IPS-18c (cell line): ENCODE data around the gene MARK4.
"Not testable (repeated sequence)": the region's sequence is repeated elsewhere in the genome, so short reads cannot be mapped to it uniquely, and the experiment has no call there.

Source experiments
- H3K4me3 ChIP-seq: 2 replicates; pipeline ENCODE4 v1.7.0; 2013; ENCODE audit warnings: low read depth, mild to moderate bottlenecking, low read length, moderate library complexity; ENCODE audit not compliant: insufficient read depth
- H3K9me3 ChIP-seq: one replicate; pipeline ENCODE4 v1.6.1; 2013; ENCODE audit warnings: mild to moderate bottlenecking, low read length, moderate library complexity; ENCODE audit not compliant: control insufficient read depth, insufficient read depth

The MARK4 gene

GRCh38 chr19:45293682-45294081 is 42.6 kb downstream of the MARK4 start:
- Histone ChIP-seq H3K4me3 (no peak overlapping the region), H3K9me3 (no peaks in the 10 kb centered on the region)

DNA sequence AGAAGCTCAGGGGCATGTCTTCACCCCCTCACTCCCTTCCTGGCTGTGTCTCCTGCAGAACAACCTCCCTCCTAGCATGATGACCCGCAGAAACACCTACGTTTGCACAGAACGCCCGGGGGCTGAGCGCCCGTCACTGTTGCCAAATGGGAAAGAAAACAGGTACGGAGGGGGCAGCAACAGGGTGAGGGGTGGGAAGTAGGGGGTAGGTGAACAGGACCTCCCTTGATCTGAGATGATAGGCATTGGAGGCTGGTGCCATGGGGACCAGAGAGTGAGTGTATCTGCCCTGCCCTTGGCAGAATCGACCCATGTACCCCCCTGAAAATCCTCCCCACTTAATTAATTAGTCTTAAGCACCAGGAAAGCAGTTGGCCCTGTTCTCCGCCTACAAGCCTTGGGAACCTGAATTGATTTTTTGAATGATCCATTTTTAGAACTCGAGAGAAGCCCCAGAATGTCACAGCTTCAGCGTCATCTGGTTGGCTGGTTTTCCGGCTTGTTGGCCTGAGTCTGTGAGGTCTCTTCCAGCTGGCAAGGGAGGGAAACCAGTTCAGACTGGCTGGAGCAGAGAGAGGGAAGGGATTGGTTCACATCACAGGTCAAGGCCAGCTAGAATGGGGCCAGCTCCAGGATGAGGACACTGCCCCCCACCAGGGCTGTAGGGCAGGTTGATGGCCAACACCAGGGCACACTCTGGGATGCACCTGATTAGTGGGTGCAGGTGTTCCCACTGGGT is 43.4 kb downstream of the MARK4 start:
- no peaks in the 10 kb centered on the region for H3K9me3 ChIP-seq
- no peak overlapping the region for H3K4me3 ChIP-seq

DNA sequence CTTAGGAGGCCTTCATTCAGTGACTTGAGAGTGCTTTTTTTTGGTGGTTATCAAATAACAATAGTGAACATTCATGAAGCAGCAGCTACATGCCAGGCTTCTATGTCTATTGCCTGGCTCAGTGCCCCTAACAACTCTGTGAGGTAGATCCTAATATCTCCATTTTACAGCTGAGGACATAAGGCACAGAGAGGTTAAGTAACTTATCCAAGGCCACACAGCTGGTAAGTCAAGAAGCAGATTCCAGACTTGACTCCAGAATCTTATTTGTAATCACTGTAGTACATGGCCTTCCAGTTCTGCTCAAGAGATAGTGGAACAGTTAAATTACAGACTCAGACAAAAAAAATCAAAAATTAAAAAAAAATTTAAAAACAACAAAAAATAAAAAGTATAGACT is 44.8 kb downstream of the MARK4 start:
- no peaks in the 10 kb centered on the region for H3K9me3 ChIP-seq
- H3K4me3 ChIP-seq = no peak overlapping the region

DNA sequence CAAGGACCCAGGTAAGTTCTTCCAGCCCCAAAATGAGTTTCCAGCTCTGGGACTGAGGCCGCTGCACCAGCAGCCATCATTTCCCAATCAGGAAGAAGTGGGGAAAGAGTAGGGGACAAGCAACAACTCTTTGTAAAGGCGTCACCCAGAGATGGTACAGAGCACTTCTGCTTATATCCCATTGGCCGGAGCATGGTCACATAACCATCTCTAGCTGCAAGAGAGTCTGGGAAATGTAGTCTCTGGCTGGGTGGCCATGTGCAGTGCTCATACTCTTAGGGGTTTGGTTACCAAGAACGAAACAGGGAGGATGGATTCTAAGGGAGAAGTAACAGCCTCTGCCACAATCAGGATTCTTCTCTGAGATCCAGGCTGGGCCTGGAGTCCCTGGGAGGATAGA is 45.3 kb downstream of the MARK4 start:
- H3K9me3 ChIP-seq = no peaks in the 10 kb centered on the region
- no peak overlapping the region for H3K4me3 ChIP-seq

DNA sequence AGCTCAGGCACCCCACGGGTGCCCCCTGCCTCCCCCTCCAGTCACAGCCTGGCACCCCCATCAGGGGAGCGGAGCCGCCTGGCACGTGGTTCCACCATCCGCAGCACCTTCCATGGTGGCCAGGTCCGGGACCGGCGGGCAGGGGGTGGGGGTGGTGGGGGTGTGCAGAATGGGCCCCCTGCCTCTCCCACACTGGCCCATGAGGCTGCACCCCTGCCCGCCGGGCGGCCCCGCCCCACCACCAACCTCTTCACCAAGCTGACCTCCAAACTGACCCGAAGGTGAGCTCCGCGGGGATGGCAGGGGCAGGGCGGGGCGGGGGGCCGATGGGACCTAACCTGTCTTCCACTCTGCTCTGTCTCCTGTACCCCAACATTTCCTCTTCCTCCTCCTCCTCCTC is 46.6 kb downstream of the MARK4 start:
- Histone ChIP-seq H3K9me3 (no peaks in the 10 kb centered on the region), H3K4me3 (no peak overlapping the region)

DNA sequence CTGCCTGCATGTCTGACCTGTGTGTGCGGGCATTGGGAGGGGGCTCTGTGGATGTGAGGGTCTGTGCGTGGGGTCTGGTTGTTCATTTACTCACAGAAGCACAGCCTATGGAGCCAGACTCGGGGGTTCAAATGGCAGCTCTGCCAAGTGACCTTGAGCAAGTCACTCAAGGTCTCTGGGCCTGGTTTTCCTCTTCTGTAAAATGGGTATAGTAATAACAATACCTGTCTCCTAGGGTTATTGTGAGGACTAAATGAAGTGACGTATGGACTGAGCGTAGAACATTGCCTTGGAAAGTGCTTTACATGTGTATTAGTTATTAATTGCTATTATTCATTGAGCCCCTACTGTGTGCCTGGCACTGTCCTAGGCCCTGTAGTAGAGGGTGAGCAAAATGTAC is 47.2 kb downstream of the MARK4 start:
- H3K4me3 ChIP-seq = no peak overlapping the region
- H3K9me3 ChIP-seq = no peaks in the 10 kb centered on the region

- Histone ChIP-seq H3K9me3 (no peaks in the 10 kb centered on the region), H3K4me3 (no peak overlapping the region)
These were observed 48.6 kb downstream of the MARK4 start for GRCh38 chr19:45299719-45300118.

DNA sequence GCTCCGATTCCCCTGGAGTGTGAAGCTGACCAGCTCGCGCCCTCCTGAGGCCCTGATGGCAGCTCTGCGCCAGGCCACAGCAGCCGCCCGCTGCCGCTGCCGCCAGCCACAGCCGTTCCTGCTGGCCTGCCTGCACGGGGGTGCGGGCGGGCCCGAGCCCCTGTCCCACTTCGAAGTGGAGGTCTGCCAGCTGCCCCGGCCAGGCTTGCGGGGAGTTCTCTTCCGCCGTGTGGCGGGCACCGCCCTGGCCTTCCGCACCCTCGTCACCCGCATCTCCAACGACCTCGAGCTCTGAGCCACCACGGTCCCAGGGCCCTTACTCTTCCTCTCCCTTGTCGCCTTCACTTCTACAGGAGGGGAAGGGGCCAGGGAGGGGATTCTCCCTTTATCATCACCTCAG is 51.3 kb downstream of the MARK4 start:
- H3K9me3 ChIP-seq = no peaks in the 10 kb centered on the region

DNA sequence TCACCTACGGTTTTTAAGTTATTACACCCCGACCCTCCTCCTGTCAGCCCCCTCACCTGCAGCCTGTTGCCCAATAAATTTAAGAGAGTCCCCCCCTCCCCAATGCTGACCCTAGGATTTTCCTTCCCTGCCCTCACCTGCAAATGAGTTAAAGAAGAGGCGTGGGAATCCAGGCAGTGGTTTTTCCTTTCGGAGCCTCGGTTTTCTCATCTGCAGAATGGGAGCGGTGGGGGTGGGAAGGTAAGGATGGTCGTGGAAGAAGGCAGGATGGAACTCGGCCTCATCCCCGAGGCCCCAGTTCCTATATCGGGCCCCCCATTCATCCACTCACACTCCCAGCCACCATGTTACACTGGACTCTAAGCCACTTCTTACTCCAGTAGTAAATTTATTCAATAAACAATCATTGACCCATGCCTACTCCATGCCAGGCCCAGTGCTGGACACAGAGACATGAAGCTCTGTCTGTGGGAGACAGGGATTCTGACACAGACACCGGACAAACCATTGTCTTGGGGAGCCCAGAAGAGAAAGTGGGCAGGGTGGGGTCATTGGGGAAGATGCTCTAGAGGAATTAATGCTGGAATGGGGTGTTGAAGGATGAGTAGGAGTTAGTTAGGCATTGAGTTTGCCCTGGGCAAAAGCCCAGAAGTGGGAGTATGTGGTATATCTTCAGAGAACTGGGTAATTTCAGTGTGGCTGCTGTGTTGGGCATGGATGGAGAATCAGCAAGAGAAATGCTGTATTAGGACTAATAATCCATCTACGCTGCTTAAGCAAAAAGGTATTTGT is 52.4 kb downstream of the MARK4 start:
- H3K4me3 ChIP-seq = no peak overlapping the region

More for the DNA sequence above, 51.3 kb downstream of the MARK4 start:
- no peak overlapping the region for H3K4me3 ChIP-seq

DNA sequence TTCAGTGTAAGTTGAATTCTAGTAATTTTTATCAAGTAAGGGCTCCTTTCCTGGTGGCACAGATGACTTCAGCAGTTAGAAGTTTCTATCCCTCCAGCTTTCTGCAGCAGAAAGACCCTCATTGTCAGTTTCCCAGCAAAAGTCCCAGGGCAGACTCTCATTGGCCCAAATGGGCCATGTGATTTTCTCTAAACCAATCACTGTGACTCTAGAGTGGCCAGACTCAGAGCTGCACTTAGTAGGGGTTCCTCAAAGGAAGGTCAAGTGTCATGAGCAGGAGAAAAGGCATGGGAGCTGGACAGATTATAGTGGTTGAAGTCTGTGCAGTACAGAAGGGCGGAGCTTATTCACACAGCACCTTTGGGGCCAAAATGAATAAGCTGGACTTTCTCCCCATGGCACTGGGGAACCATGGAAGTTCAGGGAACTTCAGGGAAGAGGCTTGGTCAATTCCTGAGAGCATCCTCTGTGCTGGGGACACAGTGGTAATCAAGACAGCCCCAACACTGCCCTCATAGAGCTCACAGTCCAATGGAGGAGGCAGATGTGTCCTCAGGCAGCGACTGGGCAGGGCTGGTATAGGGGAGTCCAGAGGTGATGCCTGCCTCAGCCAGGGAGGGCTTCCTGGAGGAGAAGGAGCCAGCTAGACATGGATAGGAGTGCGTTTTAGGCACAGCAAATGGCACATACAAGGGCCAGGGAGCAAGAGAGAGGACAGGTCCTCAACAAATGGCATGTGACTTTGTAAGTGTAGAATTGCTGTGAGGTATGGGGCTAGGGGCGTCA is 53.3 kb downstream of the MARK4 start:
- H3K9me3 ChIP-seq = peaks cover 3% of the 10 kb centered on the region
- no peak overlapping the region for H3K4me3 ChIP-seq

More for the DNA sequence above, 52.4 kb downstream of the MARK4 start:
- peaks cover 3% of the 10 kb centered on the region for H3K9me3 ChIP-seq

GRCh38 chr19:45305007-45305406 is 53.9 kb downstream of the MARK4 start:
- H3K9me3 ChIP-seq = peaks cover 3% of the 10 kb centered on the region
- H3K4me3 ChIP-seq = no peak overlapping the region

- peaks cover 3% of the 10 kb centered on the region for H3K9me3 ChIP-seq
- no peak overlapping the region for H3K4me3 ChIP-seq
These were observed 54.4 kb downstream of the MARK4 start for GRCh38 chr19:45305421-45305820.

- Histone ChIP-seq H3K4me3 (no peak overlapping the region), H3K9me3 (peaks cover 3% of the 10 kb centered on the region)
These were observed 55.0 kb downstream of the MARK4 start for GRCh38 chr19:45306040-45306439.

GRCh38 chr19:45306518-45307027 is 55.5 kb downstream of the MARK4 start:
- no peak overlapping the region for H3K4me3 ChIP-seq

GRCh38 chr19:45307361-45307760 is 56.3 kb downstream of the MARK4 start:
- no peak overlapping the region for H3K4me3 ChIP-seq

More at GRCh38 chr19:45306518-45307027, 55.5 kb downstream of the MARK4 start:
- H3K9me3 ChIP-seq = peaks cover 3% of the 10 kb centered on the region

GRCh38 chr19:45309322-45309721 is 58.3 kb downstream of the MARK4 start:
- not testable (repeated sequence) for H3K9me3 ChIP-seq, H3K4me3 ChIP-seq

More at GRCh38 chr19:45307361-45307760, 56.3 kb downstream of the MARK4 start:
- H3K9me3 ChIP-seq = peaks cover 3% of the 10 kb centered on the region

DNA sequence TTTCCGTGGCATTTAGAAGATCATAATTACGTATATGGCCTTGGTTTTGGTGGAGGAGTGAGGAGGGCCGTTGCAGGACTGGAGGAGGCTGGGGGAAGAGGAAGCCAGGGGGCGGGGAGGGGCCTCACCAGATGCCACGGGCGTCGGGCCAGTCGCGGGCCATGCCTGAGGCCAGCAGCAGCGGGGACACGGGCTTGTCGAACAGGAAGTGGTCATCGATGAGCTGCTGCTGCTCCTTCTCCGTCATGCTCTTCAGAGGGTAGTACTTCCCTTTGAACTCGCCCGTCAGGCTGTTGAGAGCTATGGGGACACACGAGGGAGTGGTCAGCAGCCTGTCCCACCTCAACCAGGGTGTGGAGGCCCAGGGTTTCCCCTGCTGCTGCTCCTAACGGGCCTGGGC is 60.5 kb downstream of the MARK4 start:
- Histone ChIP-seq H3K9me3 (peaks cover 3% of the 10 kb centered on the region), H3K4me3 (no peak overlapping the region)
